CD14-positive monocyte (primary cell): ENCODE results near the gene KRTAP20-4. TPM values are rescaled to one million over a fixed set of nuclear protein-coding genes. Genes with fewer than 3 reads are reported as not detected.

Source experiments
- DNase-seq, 3 donors: peaks; one replicate each; pipeline ENCODE4 v3.0.0-alpha.2; 2011 to 2022
- H2AFZ ChIP-seq: 2 replicates; pipeline ENCODE4 v1.6.0; 2012; ENCODE audit warnings: mild to moderate bottlenecking, low read depth, low read length, inconsistent platforms; ENCODE audit not compliant: insufficient read depth, poor library complexity, severe bottlenecking
- H3K27ac ChIP-seq, 2 donors: 1 replicate in 1 of 2; 2 replicates in 1 of 2; pipeline ENCODE4 v1.5.1; 2012 to 2013; ENCODE audit warnings: low read length in 2 of 2, control low read depth in 1 of 2, inconsistent platforms in 1 of 2, low read depth in 1 of 2, mild to moderate bottlenecking in 1 of 2
- H3K27me3 ChIP-seq, 2 donors: one replicate each; pipeline versions ENCODE4 v1.6.0 to v1.6.1; 2011 to 2013; ENCODE audit warnings: low read length in 2 of 2; ENCODE audit not compliant: control insufficient read depth in 2 of 2, insufficient read depth in 2 of 2
- H3K36me3 ChIP-seq, 2 donors: replicated peaks in 1 of 2; 1 replicate in 1 of 2; 2 replicates in 1 of 2; pipeline versions ENCODE4 v1.5.1 to v1.6.1; 2012 to 2013; ENCODE audit warnings: low read length in 2 of 2, control low read depth in 1 of 2, inconsistent platforms in 1 of 2, mild to moderate bottlenecking in 1 of 2; ENCODE audit not compliant: insufficient read depth in 2 of 2, control insufficient read depth in 1 of 2
- H3K4me1 ChIP-seq, 2 donors: 1 replicate in 1 of 2; 2 replicates in 1 of 2; pipeline versions ENCODE4 v1.5.1 to v1.6.1; 2012 to 2013; ENCODE audit warnings: low read length in 2 of 2, control low read depth in 1 of 2, inconsistent platforms in 1 of 2, mild to moderate bottlenecking in 1 of 2, moderate library complexity in 1 of 2; ENCODE audit not compliant: insufficient read depth in 2 of 2, control insufficient read depth in 1 of 2
- H3K4me2 ChIP-seq: replicated peaks from 2 replicates; pipeline ENCODE3; 2012; ENCODE audit warnings: low read length, moderate library complexity, mild to moderate bottlenecking; ENCODE audit not compliant: poor library complexity, severe bottlenecking; ENCODE audit errors: extremely low read depth
- H3K4me3 ChIP-seq, 3 experiments: fragments of 200-600 bp in 1 of 3; sonication (generic) in 1 of 3; replicated peaks in 1 of 3; 1 replicate in 2 of 3; 2 replicates in 1 of 3; pipeline ENCODE4 v1.5.1; 2011 to 2013; ENCODE audit warnings: low read length in 3 of 3, mild to moderate bottlenecking in 3 of 3, control low read depth in 2 of 3, low read depth in 2 of 3, inconsistent platforms in 1 of 3, moderate library complexity in 1 of 3
- H3K79me2 ChIP-seq: 2 replicates; pipeline ENCODE4 v1.6.0; 2012; ENCODE audit warnings: mild to moderate bottlenecking, control low read depth, inconsistent platforms, low read length, moderate library complexity; ENCODE audit not compliant: insufficient read depth
- H3K9ac ChIP-seq: 2 replicates; pipeline ENCODE4 v1.6.0; 2017; ENCODE audit warnings: low read length, mild to moderate bottlenecking; ENCODE audit not compliant: insufficient read depth, poor library complexity, severe bottlenecking
- H3K9me3 ChIP-seq, 2 donors: replicated peaks in 1 of 2; 1 replicate in 1 of 2; 2 replicates in 1 of 2; pipeline versions ENCODE4 v1.5.1 to v1.6.1; 2012 to 2013; ENCODE audit warnings: low read length in 2 of 2, control low read depth in 1 of 2; ENCODE audit not compliant: control insufficient read depth in 1 of 2, insufficient read depth in 1 of 2
- H4K20me1 ChIP-seq: 2 replicates; pipeline ENCODE4 v1.6.0; 2012; ENCODE audit warnings: mild to moderate bottlenecking, low read length, control low read depth, moderate library complexity; ENCODE audit not compliant: insufficient read depth
- H3K27ac Mint-ChIP-seq, 7 donors: one replicate each; pipeline ENCODE4 v1.8.0; 2020; ENCODE audit warnings: mild to moderate bottlenecking in 7 of 7, mixed read lengths in 7 of 7, moderate library complexity in 6 of 7, inconsistent platforms in 2 of 7
- H3K27me3 Mint-ChIP-seq, 3 donors: one replicate each; pipeline ENCODE4 v1.8.0; 2021 to 2022; ENCODE audit warnings: low read depth in 3 of 3, mild to moderate bottlenecking in 3 of 3, mixed read lengths in 3 of 3, moderate library complexity in 3 of 3, inconsistent platforms in 1 of 3
- H3K36me3 Mint-ChIP-seq, 2 donors: one replicate each; pipeline ENCODE4 v1.8.0; 2020; ENCODE audit warnings: mixed read lengths in 2 of 2, inconsistent platforms in 1 of 2, mild to moderate bottlenecking in 1 of 2
- H3K4me1 Mint-ChIP-seq: one replicate; pipeline ENCODE4 v1.8.0; 2020; ENCODE audit warnings: mild to moderate bottlenecking, mixed read lengths
- H3K4me3 Mint-ChIP-seq, 2 donors: one replicate each; pipeline ENCODE4 v1.8.0; 2020; ENCODE audit warnings: mild to moderate bottlenecking in 2 of 2, mixed read lengths in 2 of 2, moderate library complexity in 1 of 2
- H3K9me3 Mint-ChIP-seq, 7 donors: one replicate each; pipeline ENCODE4 v1.8.0; 2020 to 2022; ENCODE audit warnings: mixed read lengths in 7 of 7, mild to moderate bottlenecking in 6 of 7, moderate library complexity in 6 of 7, inconsistent platforms in 2 of 7
- CTCF ChIP-seq: fragments of 200-600 bp; IDR thresholded peaks from one replicate; pipeline ENCODE4 v1.8.0; 2022; ENCODE audit warnings: antibody characterized with exemption, mild to moderate bottlenecking
- WGBS: methylation state at CpG from one replicate; pipeline ENCODE4 v1.1.5; 2013; ENCODE audit warnings: missing lambda C conversion rate; ENCODE audit not compliant: insufficient coverage; 5-methylcytosine and 5-hydroxymethylcytosine counted together
- intact Hi-C, 2 donors: fragments of 100-400 bp; cut with micrococcal nuclease; formaldehyde crosslinking; loops; one replicate each; pipeline versions ENCODE4 v1.15.0 to v1.15.1; 2023
- polyA plus RNA-seq, 3 donors: library from polyadenylated mRNA; depleted of rRNA in 1 of 3; unstranded in 2 of 3; stranded (reverse) in 1 of 3; fragments of 300-500 nt in 2 of 3; fragments of >200 nt in 1 of 3; fragmentation: Illumina TruSeq in 2 of 3; gene quantifications; 1 replicate in 2 of 3; 2 replicates in 1 of 3; pipeline ENCODE4 v1.2.3, GENCODE V29; 2012 to 2021

Gene KRTAP20-4
- polyA plus RNA-seq, 3 donors, result not detected

GRCh38 chr21:30638686-30639085 is 18.3 kb downstream of the KRTAP20-4 start:
- TF ChIP-seq CTCF, result no peak
- no peaks in the 10 kb centered on the region for H3K36me3 ChIP-seq
- Mint-ChIP-seq H3K4me3 (no peak overlapping the region), H3K36me3 (no peaks in the 10 kb centered on the region), H3K27ac (no peak overlapping the region), H3K9me3 (peaks cover 0 to 10% (median 3%) of the 10 kb centered on the region in 7 donors), H3K4me1 (no peaks in the 10 kb centered on the region), H3K27me3 (no peaks in the 10 kb centered on the region)
- H3K4me1 ChIP-seq, result no peaks in the 10 kb centered on the region
- H3K9me3 ChIP-seq, result peaks cover 9 to 13% of the 10 kb centered on the region in 2 donors
- H4K20me1 ChIP-seq, result no peaks in the 10 kb centered on the region
- H3K79me2 ChIP-seq, result no peaks in the 10 kb centered on the region
- DNase-seq, result no peak
- no peak overlapping the region for H3K4me2 ChIP-seq
- H3K9ac ChIP-seq, result no peak overlapping the region
- H3K4me3 ChIP-seq, result no peak overlapping the region
- WGBS, result no CpG with 5 or more reads among the region's 3 CpGs
- H2AFZ ChIP-seq, result no peak overlapping the region
- H3K27ac ChIP-seq, result no peak overlapping the region
- no peaks in the 10 kb centered on the region for H3K27me3 ChIP-seq
- intact Hi-C loops, result no loop called here

DNA sequence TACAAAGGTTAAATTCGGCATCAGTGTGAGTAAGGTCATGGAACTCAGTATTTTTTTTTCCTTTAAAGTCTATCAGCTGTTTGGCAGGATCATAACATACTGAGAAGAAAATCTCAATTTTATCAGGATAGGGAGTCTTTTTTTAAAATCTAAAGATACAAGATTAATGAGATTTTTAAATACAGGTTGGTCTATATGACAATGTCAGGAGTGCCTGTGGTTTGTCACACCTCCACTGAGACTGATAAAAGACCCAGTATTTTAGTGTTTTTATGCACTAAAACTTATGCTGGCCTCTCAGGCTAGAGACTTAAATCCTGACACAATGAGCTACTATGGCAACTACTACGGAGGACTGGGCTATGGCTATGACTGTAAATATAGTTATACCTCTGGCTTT is 22.1 kb downstream of the KRTAP20-4 start, which contains the start of gene KRTAP20-3:
Gene KRTAP20-3, plus strand, starts transcription at position 301 of the 400 bp plus-strand sequence.
- DNase-seq, result no peak
- H4K20me1 ChIP-seq, result no peaks in the 10 kb centered on the region
- H3K9me3 ChIP-seq, result peaks cover 6 to 13% of the 10 kb centered on the region in 2 donors
- Mint-ChIP-seq H3K9me3 (peaks cover 0 to 10% (median 4%) of the 10 kb centered on the region in 7 donors), H3K4me3 (no peak within 1 kb of the TSS), H3K36me3 (no peaks in the 10 kb centered on the region), H3K27me3 (no peaks in the 10 kb centered on the region), H3K27ac (no peak within 1 kb of the TSS), H3K4me1 (no peaks in the 10 kb centered on the region)
- no peak for TF ChIP-seq CTCF
- H3K27me3 ChIP-seq, result no peaks in the 10 kb centered on the region
- no peak within 1 kb of the TSS for H3K27ac ChIP-seq
- intact Hi-C loops, result no loop called here
- no peaks in the 10 kb centered on the region for H3K4me1 ChIP-seq
- H3K4me2 ChIP-seq, result no peak within 1 kb of the TSS
- no peak within 1 kb of the TSS for H2AFZ ChIP-seq
- H3K79me2 ChIP-seq, result no peaks in the 10 kb centered on the region
- no peak within 1 kb of the TSS for H3K9ac ChIP-seq
- WGBS, result 100% methylated on average over 1 of the region's 2 CpGs
- H3K36me3 ChIP-seq, result no peaks in the 10 kb centered on the region
- no peak within 1 kb of the TSS for H3K4me3 ChIP-seq
